ENCODE measurements around the gene DAAM2.

The DAAM2 gene

GRCh38 chr6:39834278-39834677 is 42.1 kb downstream of the DAAM2 start:
- Histone ChIP-seq H3K4me1 (ENCODE audit: control insufficient read depth, insufficient read depth, low read length, poor library complexity, severe bottlenecking) (peaks cover 38% of the 10 kb centered on the region), H3K27ac (ENCODE audit: low read depth, low read length, severe bottlenecking) (no peak overlapping the region), H3K4me3 (ENCODE audit: extremely low read depth, insufficient read depth, low read length, poor library complexity, severe bottlenecking) (no peak overlapping the region), H3K36me3 (ENCODE audit: control insufficient read depth, insufficient read depth, low read length) (no peaks in the 10 kb centered on the region), H3K9me3 (ENCODE audit: control insufficient read depth, low read length) (no peaks in the 10 kb centered on the region)
- 71 to 100% methylated on average over 2 of the region's 4 CpGs for WGBS, 2 experiments (ENCODE audit: insufficient coverage in 2 of 2)

DNA sequence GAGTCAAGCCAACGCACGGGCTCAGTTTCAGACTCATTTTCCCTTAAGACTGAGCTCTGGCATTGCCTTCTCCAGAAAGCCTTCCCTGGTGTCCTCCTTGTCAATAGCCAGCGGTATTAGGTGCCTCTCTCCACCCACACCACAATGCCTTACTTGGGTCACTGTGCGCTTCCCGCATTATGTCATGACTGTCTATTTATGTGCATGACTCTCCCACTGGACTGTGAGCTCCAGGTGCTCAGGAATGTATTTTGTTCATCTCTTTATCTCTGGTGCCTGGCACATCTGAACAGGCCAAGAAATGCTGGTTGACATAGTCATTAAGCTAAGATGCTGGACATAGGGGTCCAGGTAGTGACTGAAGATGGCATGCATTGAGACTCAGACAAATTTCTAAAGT is 42.7 kb downstream of the DAAM2 start:
- H3K27ac ChIP-seq (ENCODE audit: low read depth, low read length, severe bottlenecking): peak overlapping the region; percentile 69
- H3K36me3 ChIP-seq (ENCODE audit: control insufficient read depth, insufficient read depth, low read length): no peaks in the 10 kb centered on the region
- H3K9me3 ChIP-seq (ENCODE audit: control insufficient read depth, low read length): no peaks in the 10 kb centered on the region
- WGBS, 2 experiments (ENCODE audit: insufficient coverage in 2 of 2): 100% methylated on average over 5 of the region's 5 CpGs
- H3K4me1 ChIP-seq (ENCODE audit: control insufficient read depth, insufficient read depth, low read length, poor library complexity, severe bottlenecking): peaks cover 39% of the 10 kb centered on the region
- H3K4me3 ChIP-seq (ENCODE audit: extremely low read depth, insufficient read depth, low read length, poor library complexity, severe bottlenecking): no peak overlapping the region

DNA sequence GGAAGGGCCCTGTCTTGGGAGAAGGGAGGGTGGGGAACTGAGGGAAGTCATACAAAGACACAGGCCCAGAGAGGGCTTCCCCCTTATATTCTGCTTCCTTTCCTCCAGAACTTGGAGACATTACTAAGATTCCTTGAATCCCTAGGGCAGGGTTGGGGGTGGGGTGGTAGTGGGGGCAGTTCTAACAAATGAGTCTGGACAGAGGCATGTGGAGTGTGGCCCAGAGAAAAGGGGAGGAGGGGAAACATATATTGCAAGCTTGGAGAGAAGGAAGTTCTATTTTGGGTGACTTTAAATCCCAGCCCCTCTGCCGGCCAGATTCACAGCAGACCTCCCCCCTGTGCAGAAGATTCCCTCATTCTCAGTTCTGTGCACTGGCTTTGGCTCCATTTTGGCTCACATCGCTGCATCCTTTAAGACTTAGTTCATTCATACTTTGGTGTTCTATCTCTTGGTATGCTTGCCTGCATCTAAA is 43.7 kb downstream of the DAAM2 start:
- Histone ChIP-seq H3K36me3 (ENCODE audit: control insufficient read depth, insufficient read depth, low read length) (no peaks in the 10 kb centered on the region), H3K4me1 (ENCODE audit: control insufficient read depth, insufficient read depth, low read length, poor library complexity, severe bottlenecking) (peaks cover 41% of the 10 kb centered on the region), H3K9me3 (ENCODE audit: control insufficient read depth, low read length) (no peaks in the 10 kb centered on the region), H3K4me3 (ENCODE audit: extremely low read depth, insufficient read depth, low read length, poor library complexity, severe bottlenecking) (no peak overlapping the region), H3K27ac (ENCODE audit: low read depth, low read length, severe bottlenecking) (peak overlapping the region; percentile 69)
- WGBS, 2 experiments (ENCODE audit: insufficient coverage in 2 of 2): 64 to 72% methylated on average over 2 of the region's 2 CpGs

GRCh38 chr6:39836606-39837005 is 44.4 kb downstream of the DAAM2 start:
- Histone ChIP-seq H3K36me3 (ENCODE audit: control insufficient read depth, insufficient read depth, low read length) (no peaks in the 10 kb centered on the region), H3K9me3 (ENCODE audit: control insufficient read depth, low read length) (no peaks in the 10 kb centered on the region), H3K4me1 (ENCODE audit: control insufficient read depth, insufficient read depth, low read length, poor library complexity, severe bottlenecking) (peaks cover 41% of the 10 kb centered on the region), H3K4me3 (ENCODE audit: extremely low read depth, insufficient read depth, low read length, poor library complexity, severe bottlenecking) (no peak overlapping the region), H3K27ac (ENCODE audit: low read depth, low read length, severe bottlenecking) (no peak overlapping the region)
- 90 to 98% methylated on average over 4 of the region's 4 CpGs for WGBS, 2 experiments (ENCODE audit: insufficient coverage in 2 of 2)

GRCh38 chr6:39839445-39839844 is 47.3 kb downstream of the DAAM2 start:
- H3K9me3 ChIP-seq (ENCODE audit: control insufficient read depth, low read length): no peaks in the 10 kb centered on the region
- no peak overlapping the region for H3K27ac ChIP-seq (ENCODE audit: low read depth, low read length, severe bottlenecking)
- 75 to 88% methylated on average over 1 of the region's 1 CpG for WGBS, 2 experiments (ENCODE audit: insufficient coverage in 2 of 2)
- no peak overlapping the region for H3K4me3 ChIP-seq (ENCODE audit: extremely low read depth, insufficient read depth, low read length, poor library complexity, severe bottlenecking)
- no peaks in the 10 kb centered on the region for H3K36me3 ChIP-seq (ENCODE audit: control insufficient read depth, insufficient read depth, low read length)
- H3K4me1 ChIP-seq (ENCODE audit: control insufficient read depth, insufficient read depth, low read length, poor library complexity, severe bottlenecking): peaks cover 30% of the 10 kb centered on the region

DNA sequence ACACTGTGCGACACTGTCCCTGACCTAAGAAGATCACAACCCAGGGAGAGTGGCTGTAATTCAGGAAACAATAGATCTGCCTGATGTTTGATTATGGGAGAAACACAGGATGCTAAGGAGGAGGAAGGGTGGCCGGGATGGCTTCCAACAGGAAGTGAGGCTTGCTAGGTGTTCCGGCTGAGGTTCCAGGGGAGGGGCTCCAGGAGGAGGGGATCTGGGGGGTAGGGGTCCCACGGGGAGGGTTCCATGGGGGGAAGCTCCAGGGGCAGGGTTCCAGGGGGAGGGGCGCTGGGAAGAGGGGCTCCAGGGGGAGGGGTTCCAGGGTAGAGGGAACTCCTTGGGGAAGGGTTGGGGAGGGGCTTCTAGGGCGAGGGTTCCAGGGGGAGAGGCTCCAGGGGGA is 48.6 kb downstream of the DAAM2 start:
- Histone ChIP-seq H3K4me3 (ENCODE audit: extremely low read depth, insufficient read depth, low read length, poor library complexity, severe bottlenecking) (no peak overlapping the region), H3K36me3 (ENCODE audit: control insufficient read depth, insufficient read depth, low read length) (no peaks in the 10 kb centered on the region), H3K9me3 (ENCODE audit: control insufficient read depth, low read length) (no peaks in the 10 kb centered on the region), H3K4me1 (ENCODE audit: control insufficient read depth, insufficient read depth, low read length, poor library complexity, severe bottlenecking) (peaks cover 16% of the 10 kb centered on the region), H3K27ac (ENCODE audit: low read depth, low read length, severe bottlenecking) (no peak overlapping the region)
- 84 to 94% methylated on average over 2 of the region's 6 CpGs for WGBS, 2 experiments (ENCODE audit: insufficient coverage in 2 of 2)

GRCh38 chr6:39841291-39841690 is 49.1 kb downstream of the DAAM2 start:
- no peak overlapping the region for H3K27ac ChIP-seq (ENCODE audit: low read depth, low read length, severe bottlenecking)
- 24 to 54% methylated on average over 2 to 3 of the region's 3 CpGs for WGBS, 2 experiments (ENCODE audit: insufficient coverage in 2 of 2)
- H3K9me3 ChIP-seq (ENCODE audit: control insufficient read depth, low read length): no peaks in the 10 kb centered on the region
- peaks cover 14% of the 10 kb centered on the region for H3K4me1 ChIP-seq (ENCODE audit: control insufficient read depth, insufficient read depth, low read length, poor library complexity, severe bottlenecking)
- H3K36me3 ChIP-seq (ENCODE audit: control insufficient read depth, insufficient read depth, low read length): no peaks in the 10 kb centered on the region
- no peak overlapping the region for H3K4me3 ChIP-seq (ENCODE audit: extremely low read depth, insufficient read depth, low read length, poor library complexity, severe bottlenecking)

GRCh38 chr6:39841923-39842322 is 49.7 kb downstream of the DAAM2 start:
- no peaks in the 10 kb centered on the region for H3K9me3 ChIP-seq (ENCODE audit: control insufficient read depth, low read length)

GRCh38 chr6:39843305-39844020 is 51.3 kb downstream of the DAAM2 start:
- Histone ChIP-seq H3K9me3 (ENCODE audit: control insufficient read depth, low read length) (no peaks in the 10 kb centered on the region), H3K4me3 (ENCODE audit: extremely low read depth, insufficient read depth, low read length, poor library complexity, severe bottlenecking) (no peak overlapping the region), H3K27ac (ENCODE audit: low read depth, low read length, severe bottlenecking) (no peak overlapping the region), H3K4me1 (ENCODE audit: control insufficient read depth, insufficient read depth, low read length, poor library complexity, severe bottlenecking) (peaks cover 6% of the 10 kb centered on the region), H3K36me3 (ENCODE audit: control insufficient read depth, insufficient read depth, low read length) (no peaks in the 10 kb centered on the region)
- 94% methylated on average over 11 of the region's 12 CpGs for WGBS, 2 experiments (ENCODE audit: insufficient coverage in 2 of 2)

More at GRCh38 chr6:39841923-39842322, 49.7 kb downstream of the DAAM2 start:
- Histone ChIP-seq H3K27ac (ENCODE audit: low read depth, low read length, severe bottlenecking) (no peak overlapping the region), H3K4me1 (ENCODE audit: control insufficient read depth, insufficient read depth, low read length, poor library complexity, severe bottlenecking) (peaks cover 7% of the 10 kb centered on the region), H3K4me3 (ENCODE audit: extremely low read depth, insufficient read depth, low read length, poor library complexity, severe bottlenecking) (no peak overlapping the region), H3K36me3 (ENCODE audit: control insufficient read depth, insufficient read depth, low read length) (no peaks in the 10 kb centered on the region)
- WGBS, 2 experiments (ENCODE audit: insufficient coverage in 2 of 2): 92 to 95% methylated on average over 3 of the region's 4 CpGs

DNA sequence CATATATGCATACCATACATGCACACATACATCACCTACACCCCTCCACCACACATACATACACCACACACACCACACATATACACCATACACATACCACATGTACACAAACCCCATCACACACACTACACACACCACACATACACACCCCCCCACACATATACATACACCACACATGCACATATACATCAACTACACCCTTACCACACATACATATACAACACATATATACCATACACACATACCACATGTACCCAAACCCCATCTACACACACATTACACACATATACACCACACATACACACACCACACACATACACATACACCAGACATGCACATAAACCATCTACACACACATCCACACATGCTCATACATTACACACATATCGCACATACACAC is 52.7 kb downstream of the DAAM2 start:
- no peaks in the 10 kb centered on the region for H3K36me3 ChIP-seq (ENCODE audit: control insufficient read depth, insufficient read depth, low read length)
- H3K4me1 ChIP-seq (ENCODE audit: control insufficient read depth, insufficient read depth, low read length, poor library complexity, severe bottlenecking): peaks cover 12% of the 10 kb centered on the region
- H3K4me3 ChIP-seq (ENCODE audit: extremely low read depth, insufficient read depth, low read length, poor library complexity, severe bottlenecking): no peak overlapping the region
- H3K9me3 ChIP-seq (ENCODE audit: control insufficient read depth, low read length): no peaks in the 10 kb centered on the region
- H3K27ac ChIP-seq (ENCODE audit: low read depth, low read length, severe bottlenecking): no peak overlapping the region
- 100% methylated on average over 1 of the region's 1 CpG for WGBS, 2 experiments (ENCODE audit: insufficient coverage in 2 of 2)

DNA sequence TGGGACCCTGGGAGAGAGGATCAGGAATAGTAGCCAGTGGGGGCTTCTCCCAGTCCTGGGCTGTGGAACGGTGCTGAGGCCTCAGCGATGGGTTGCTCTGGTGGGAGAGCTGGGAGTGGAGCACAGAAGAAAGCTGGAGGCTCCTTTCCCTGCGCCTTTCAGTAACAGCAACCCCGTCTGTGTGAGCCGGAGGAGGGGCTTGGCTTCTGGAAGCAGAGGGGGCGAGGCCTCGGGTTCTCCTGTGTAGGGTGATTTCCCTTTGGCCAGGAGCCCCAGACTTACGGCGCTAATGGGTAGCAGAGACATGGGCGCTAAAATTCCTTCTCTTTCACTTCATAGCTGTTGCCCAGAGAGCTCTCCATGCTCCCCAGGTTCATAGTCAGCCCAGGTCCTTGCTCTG is 55.0 kb downstream of the DAAM2 start:
- WGBS, 2 experiments (ENCODE audit: insufficient coverage in 2 of 2): 82 to 89% methylated on average over 7 to 10 of the region's 10 CpGs
- Histone ChIP-seq H3K36me3 (ENCODE audit: control insufficient read depth, insufficient read depth, low read length) (no peaks in the 10 kb centered on the region), H3K4me3 (ENCODE audit: extremely low read depth, insufficient read depth, low read length, poor library complexity, severe bottlenecking) (no peak overlapping the region), H3K9me3 (ENCODE audit: control insufficient read depth, low read length) (no peaks in the 10 kb centered on the region), H3K27ac (ENCODE audit: low read depth, low read length, severe bottlenecking) (no peak overlapping the region), H3K4me1 (ENCODE audit: control insufficient read depth, insufficient read depth, low read length, poor library complexity, severe bottlenecking) (peaks cover 28% of the 10 kb centered on the region)
